ENCODE measurements around the gene PNMA6E.

The PNMA6E gene

GRCh38 chrX:153401133-153401764, at the start of gene PNMA6E:
Gene PNMA6E, minus strand, starts transcription at chrX:153401350. Its CDS starts 2,501 bp downstream, at chrX:153398849.
- in situ Hi-C loops (cut with MboI; ENCODE audit: low pct_unique_long_range_greater_than_20kb, low sequenced_read_pairs, unreplicated experiment), result no loop called here
- DNase-seq (ENCODE audit: low spot score), result no peak
- TF ChIP-seq CTCF (IDR thresholded peaks at IDR 0.05; ENCODE audit: extremely low read depth, insufficient read depth, missing control alignments), result no peak

- TF ChIP-seq CTCF (IDR thresholded peaks at IDR 0.05; ENCODE audit: extremely low read depth, insufficient read depth, missing control alignments), result no peak
- in situ Hi-C loops (cut with MboI; ENCODE audit: low pct_unique_long_range_greater_than_20kb, low sequenced_read_pairs, unreplicated experiment), result no loop called here
- DNase-seq (ENCODE audit: low spot score), result no peak
Measured at GRCh38 chrX:153450949-153451277, 49.8 kb upstream of the PNMA6E start.

GRCh38 chrX:153450114-153450948, 49.2 kb upstream of the PNMA6E start:
- no peak for DNase-seq (ENCODE audit: low spot score)
- in situ Hi-C loops (cut with MboI; ENCODE audit: low pct_unique_long_range_greater_than_20kb, low sequenced_read_pairs, unreplicated experiment), result no loop called here
- TF ChIP-seq CTCF (IDR thresholded peaks at IDR 0.05; ENCODE audit: extremely low read depth, insufficient read depth, missing control alignments), result no peak

GRCh38 chrX:153449368-153450113, 48.4 kb upstream of the PNMA6E start:
- in situ Hi-C loops (cut with MboI; ENCODE audit: low pct_unique_long_range_greater_than_20kb, low sequenced_read_pairs, unreplicated experiment), result no loop called here
- no peak for DNase-seq (ENCODE audit: low spot score)
- no peak for TF ChIP-seq CTCF (IDR thresholded peaks at IDR 0.05; ENCODE audit: extremely low read depth, insufficient read depth, missing control alignments)

GRCh38 chrX:153448556-153449367, 47.6 kb upstream of the PNMA6E start:
- in situ Hi-C loops (cut with MboI; ENCODE audit: low pct_unique_long_range_greater_than_20kb, low sequenced_read_pairs, unreplicated experiment), result no loop called here
- TF ChIP-seq CTCF (IDR thresholded peaks at IDR 0.05; ENCODE audit: extremely low read depth, insufficient read depth, missing control alignments), result no peak
- no peak for DNase-seq (ENCODE audit: low spot score)

- in situ Hi-C loops (cut with MboI; ENCODE audit: low pct_unique_long_range_greater_than_20kb, low sequenced_read_pairs, unreplicated experiment), result no loop called here
- DNase-seq (ENCODE audit: low spot score), result no peak
- TF ChIP-seq CTCF (IDR thresholded peaks at IDR 0.05; ENCODE audit: extremely low read depth, insufficient read depth, missing control alignments), result no peak
Measured at GRCh38 chrX:153447581-153447960, 46.4 kb upstream of the PNMA6E start.
